K562 (cell line): ENCODE measurements around the gene MAGI1. TPM values are rescaled to one million over a fixed set of nuclear protein-coding genes. Genes with fewer than 3 reads are reported as not detected.

Experiments
- ATAC-seq: fragments of 200-7000 bp; cut with Tn5 transposase; 3 replicates; pipeline ENCODE4 v1.9.1; 2020; ENCODE audit warnings: moderate library complexity
- BruUV-seq: library from RNA; stranded (reverse); fragments of 400-500 nt; replicated peaks from 2 replicates; lab custom pipeline; 2021; lab: Mats Ljungman, UMichigan
- CTCF ChIA-PET: fragments of 300-600 bp; formaldehyde crosslinking; extraction: SDS; loops from one replicate; lab custom pipeline; 2021; ENCODE audit warnings: low intra/inter-chr PET ratio; lab: Yijun Ruan, JAX
- POLR2A ChIA-PET: fragments of 300-600, 350-650 bp; sonication (Branson Sonifier 250); formaldehyde crosslinking; extraction: SDS; loops from one replicate; lab custom pipeline; 2021; ENCODE audit warnings: antibody characterized with exemption, inconsistent platforms; lab: Yijun Ruan, JAX
- DNase-seq, 4 experiments: peaks; one replicate each; pipeline versions ENCODE4 v3.0.0 to v3.0.0-alpha.2; 2011 to 2018; ENCODE audit warnings: low spot score in 3 of 4, mixed read lengths in 3 of 4; ENCODE audit errors: extremely low read depth in 1 of 4
- FAIRE-seq: peaks from 2 replicates; lab custom pipeline; 2011; peaks lifted over from hg19 to GRCh38; lab: Jason Lieb, UNC
- H2AFZ ChIP-seq: 2 replicates; pipeline ENCODE4 v1.6.0; 2011; ENCODE audit warnings: low read depth, low read length, control low read depth, inconsistent platforms
- H3K27ac ChIP-seq: fragments of 200-600 bp; 3 replicates; pipeline ENCODE4 v1.8.0; 2011; ENCODE audit warnings: low read depth, mild to moderate bottlenecking, control low read depth, inconsistent platforms, low read length, moderate library complexity, mixed read lengths; ENCODE audit errors: extremely low read depth
- H3K27me3 ChIP-seq, 2 experiments: fragments of 300-600 bp in 1 of 2; 2 replicates in 1 of 2; 3 replicates in 1 of 2; pipeline versions ENCODE4 v1.6.0 to v1.8.0; 2011; ENCODE audit warnings: inconsistent platforms in 2 of 2, low read length in 2 of 2, mild to moderate bottlenecking in 1 of 2, mixed read lengths in 1 of 2, moderate library complexity in 1 of 2; ENCODE audit not compliant: control insufficient read depth in 2 of 2, insufficient read depth in 2 of 2
- H3K36me3 ChIP-seq: fragments of 300-600 bp; 3 replicates; pipeline ENCODE4 v1.8.0; 2011; ENCODE audit warnings: mild to moderate bottlenecking, low read length, inconsistent platforms; ENCODE audit not compliant: control insufficient read depth, insufficient read depth
- H3K4me1 ChIP-seq, 2 experiments: fragments of 200-600 bp in 1 of 2; replicated peaks in 1 of 2; 2 replicates in 1 of 2; 3 replicates in 1 of 2; pipeline versions ENCODE4 v1.5.1 to v1.8.0; 2011; ENCODE audit warnings: inconsistent platforms in 2 of 2, low read length in 2 of 2, mild to moderate bottlenecking in 1 of 2, mixed read lengths in 1 of 2, moderate library complexity in 1 of 2; ENCODE audit not compliant: control insufficient read depth in 2 of 2, insufficient read depth in 2 of 2
- H3K4me2 ChIP-seq: 2 replicates; pipeline ENCODE4 v1.6.1; 2011; ENCODE audit warnings: low read length, control low read depth, inconsistent platforms, mixed read lengths; ENCODE audit not compliant: insufficient read depth
- H3K4me3 ChIP-seq: fragments of 200-600 bp; sonication (generic), shearing (Covaris generic); 2 replicates; pipeline ENCODE4 v1.5.1; 2016; ENCODE audit warnings: control low read depth, inconsistent platforms
- H3K79me2 ChIP-seq: fragments of 200-600 bp; 3 replicates; pipeline ENCODE4 v1.8.0; 2011; ENCODE audit warnings: low read length, inconsistent platforms; ENCODE audit not compliant: control insufficient read depth, insufficient read depth
- H3K9ac ChIP-seq, 2 experiments: 2 replicates each; pipeline versions ENCODE4 v1.6.0 to v1.6.1; 2011; ENCODE audit warnings: low read depth in 2 of 2, low read length in 2 of 2, control low read depth in 1 of 2, inconsistent platforms in 1 of 2, mild to moderate bottlenecking in 1 of 2, mixed read lengths in 1 of 2; ENCODE audit not compliant: insufficient read depth in 1 of 2
- H3K9me1 ChIP-seq: one replicate; pipeline ENCODE4 v1.6.0; 2011; ENCODE audit warnings: inconsistent platforms, mild to moderate bottlenecking, low read length, moderate library complexity; ENCODE audit not compliant: control insufficient read depth, insufficient read depth
- H3K9me3 ChIP-seq: replicated peaks from 2 replicates; pipeline ENCODE4 v1.5.1; 2011; ENCODE audit warnings: low read depth, low read length, inconsistent platforms; ENCODE audit not compliant: control insufficient read depth, insufficient read depth
- H4K20me1 ChIP-seq: replicated peaks from 2 replicates; pipeline ENCODE4 v1.6.1; 2011; ENCODE audit warnings: low read length, inconsistent platforms, mixed read lengths; ENCODE audit not compliant: control insufficient read depth, insufficient read depth
- CHD2 ChIP-seq: IDR thresholded peaks from 2 replicates; pipeline ENCODE4 v1.6.1; 2011; ENCODE audit warnings: low read depth, low read length
- ELF2 ChIP-seq: fragments of 250-450 bp; sonication (Bioruptor Pico); IDR thresholded peaks from 2 replicates; pipeline ENCODE4 v1.5.0; 2021; ENCODE audit warnings: mild to moderate bottlenecking
- FOXK1 ChIP-seq: sonication (generic); formaldehyde crosslinking; IDR thresholded peaks from 2 replicates; pipeline ENCODE4 v1.8.0; 2022; ENCODE audit warnings: missing genetic modification reagents, mild to moderate bottlenecking, borderline replicate concordance
- HDAC8 ChIP-seq: fragments of 450-650 bp; IDR thresholded peaks from 2 replicates; pipeline ENCODE4 v1.6.1; 2016; ENCODE audit warnings: mild to moderate bottlenecking, missing genetic modification characterization, moderate library complexity, missing compliant biosample characterization
- SMARCE1 ChIP-seq: fragments of 450-650 bp; IDR thresholded peaks from 2 replicates; pipeline ENCODE4 v1.7.1; 2016; ENCODE audit warnings: mild to moderate bottlenecking
- SP1 ChIP-seq: sonication (generic); formaldehyde crosslinking; IDR thresholded peaks from 2 replicates; pipeline ENCODE4 v1.8.1; 2022; ENCODE audit warnings: mild to moderate bottlenecking, missing genetic modification reagents
- TAF15 ChIP-seq: fragments of 200-400 bp; formaldehyde crosslinking; IDR thresholded peaks from 2 replicates; pipeline ENCODE4 v1.6.1; 2017; ENCODE audit warnings: mild to moderate bottlenecking, low read depth, low read length, moderate library complexity
- ZNF324 ChIP-seq: fragments of 250-450 bp; sonication (Bioruptor Pico); IDR thresholded peaks from 2 replicates; pipeline ENCODE4 v1.4.0; 2020; ENCODE audit warnings: mild to moderate bottlenecking
- ZNF408 ChIP-seq: fragments of 250-450 bp; sonication (Bioruptor Pico); IDR thresholded peaks from 2 replicates; pipeline ENCODE4 v1.4.0; 2020; ENCODE audit warnings: low read depth, mild to moderate bottlenecking, moderate library complexity
- WGBS: fragments of 100-300 bp; shearing (Covaris generic); methylation state at CpG from one replicate; pipeline ENCODE4 v1.1.6; 2016; ENCODE audit warnings: low coverage, mixed read lengths; ENCODE audit not compliant: insufficient coverage; ENCODE audit errors: missing lambda C conversion rate; 5-methylcytosine and 5-hydroxymethylcytosine counted together
- in situ Hi-C: fragments of 300-500 bp; cut with MboI; formaldehyde crosslinking; loops from 4 replicates; pipeline ENCODE4 v1.15.0; 2018; ENCODE audit warnings: inconsistent platforms, mixed read lengths
- intact Hi-C: fragments of 100-400 bp; cut with micrococcal nuclease; formaldehyde crosslinking; loops from 2 replicates; pipeline ENCODE4 v1.14.2; 2022
- polyA plus RNA-seq, 8 experiments: library from polyadenylated mRNA; depleted of rRNA in 4 of 8; stranded (reverse) in 5 of 8; unstranded in 3 of 8; fragments of >200 nt; fragmentation: Nextera tagmentation in 2 of 8; fragmentation: Illumina TruSeq in 1 of 8; extraction: Ambion mirVana in 2 of 8; extraction: Trizol in 1 of 8; gene quantifications; 2 replicates each; pipeline versions ENCODE4 v1.2.1 to v1.2.3, GENCODE V29; 2011 to 2014; ENCODE audit warnings: inconsistent platforms in 1 of 8, missing spikeins in 1 of 8
- total RNA-seq, 7 experiments: library from RNA; depleted of rRNA in 6 of 7; stranded (reverse); fragments of >200 nt in 6 of 7; fragmentation: Illumina TruSeq in 2 of 7; extraction: Trizol in 2 of 7; gene quantifications; 2 replicates each; pipeline versions ENCODE4 v1.2.1 to v1.2.3, GENCODE V29; 2011 to 2021; ENCODE audit warnings: low replicate concordance in 1 of 7
- TF ChIP-seq, protein P1 (sequence below), 2 experiments: fragments of 450-650 bp; IDR thresholded peaks; 2 replicates each; pipeline ENCODE4 v1.6.1; 2016
- TF ChIP-seq, protein P2 (sequence below): fragments of 200-800 bp; sonication (Bioruptor generic); IDR thresholded peaks from 2 replicates; pipeline ENCODE4 v1.6.1; 2017; ENCODE audit warnings: missing genetic modification characterization, missing compliant biosample characterization

The MAGI1 gene
- total and polyA plus RNA-seq, 9 of the 15 experiments (the other 6 are each of a cell fraction or from before 2014, with no cell fraction given) = 7.8 to 59.4 (median 43.2) TPM

DNA sequence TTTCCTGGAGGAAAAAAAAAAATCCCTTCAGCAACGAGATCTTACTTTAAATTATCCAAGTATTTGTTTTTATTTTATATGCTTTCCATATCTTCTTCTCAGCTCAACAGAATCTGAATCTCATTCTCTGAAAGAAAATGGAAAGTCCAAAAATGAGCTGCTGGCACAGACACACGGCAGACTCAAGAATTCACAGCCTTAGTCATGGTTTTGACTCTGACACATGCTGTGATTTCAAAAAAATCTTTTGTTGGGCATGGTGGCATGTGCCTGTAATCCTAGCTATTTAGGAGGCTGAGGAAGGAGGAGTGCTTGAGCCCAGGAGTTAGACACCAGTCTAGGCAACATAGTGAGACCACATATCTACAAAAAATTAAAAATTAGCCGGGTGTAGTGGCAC, 565.0 kb downstream of the MAGI1 start:
- POLR2A ChIA-PET = no interaction called here
- no peaks in the 10 kb centered on the region for H3K9me1 ChIP-seq
- no peaks in the 10 kb centered on the region for H3K4me1 ChIP-seq
- in situ Hi-C loops = no loop called here
- H4K20me1 ChIP-seq = no peaks in the 10 kb centered on the region
- H3K36me3 ChIP-seq = peaks cover 32% of the 10 kb centered on the region; the same call in 2 of the 3 replicates
- ATAC-seq (no peak), FAIRE-seq (no peak), DNase-seq (no peak)
- no peaks in the 10 kb centered on the region for H3K79me2 ChIP-seq
- no peaks in the 10 kb centered on the region for H3K27me3 ChIP-seq
- WGBS = 65% methylated on average over 3 of the region's 3 CpGs
- no TSS peak for BruUV-seq
- H3K4me2 ChIP-seq = no peak overlapping the region
- CTCF ChIA-PET = no interaction called here
- TF ChIP-seq, protein P1, sequence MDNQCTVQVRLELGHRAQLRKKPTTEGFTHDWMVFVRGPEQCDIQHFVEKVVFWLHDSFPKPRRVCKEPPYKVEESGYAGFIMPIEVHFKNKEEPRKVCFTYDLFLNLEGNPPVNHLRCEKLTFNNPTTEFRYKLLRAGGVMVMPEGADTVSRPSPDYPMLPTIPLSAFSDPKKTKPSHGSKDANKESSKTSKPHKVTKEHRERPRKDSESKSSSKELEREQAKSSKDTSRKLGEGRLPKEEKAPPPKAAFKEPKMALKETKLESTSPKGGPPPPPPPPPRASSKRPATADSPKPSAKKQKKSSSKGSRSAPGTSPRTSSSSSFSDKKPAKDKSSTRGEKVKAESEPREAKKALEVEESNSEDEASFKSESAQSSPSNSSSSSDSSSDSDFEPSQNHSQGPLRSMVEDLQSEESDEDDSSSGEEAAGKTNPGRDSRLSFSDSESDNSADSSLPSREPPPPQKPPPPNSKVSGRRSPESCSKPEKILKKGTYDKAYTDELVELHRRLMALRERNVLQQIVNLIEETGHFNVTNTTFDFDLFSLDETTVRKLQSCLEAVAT (IDR thresholded peaks at IDR 0.05) = no peak
- no peak for TF ChIP-seq SMARCE1
- intact Hi-C loops = no loop called here
- no peak overlapping the region for H3K27ac ChIP-seq
- no peak overlapping the region for H3K9ac ChIP-seq
- no peak overlapping the region for H2AFZ ChIP-seq
- no peaks in the 10 kb centered on the region for H3K9me3 ChIP-seq
- no peak overlapping the region for H3K4me3 ChIP-seq

DNA sequence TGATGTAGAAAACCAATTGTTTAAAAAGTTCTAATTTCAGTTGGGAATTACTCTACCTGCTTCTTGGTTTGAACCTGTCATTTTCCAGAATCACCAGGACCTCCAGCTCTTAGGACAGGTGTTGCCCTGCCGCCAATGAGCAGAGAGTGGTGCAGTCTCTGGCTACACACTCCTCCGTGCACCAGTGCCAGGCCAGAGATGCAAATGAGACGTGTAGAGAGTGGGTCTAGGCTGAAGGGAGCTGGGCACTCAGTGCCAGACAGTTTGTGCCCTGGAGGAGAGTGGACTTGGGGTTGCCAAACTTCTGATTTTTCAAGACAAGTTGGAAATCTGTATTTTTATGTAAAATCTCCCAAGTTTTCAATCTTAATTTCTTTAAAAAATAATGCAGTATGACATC, 566.2 kb downstream of the MAGI1 start:
- Histone ChIP-seq H3K9me3 (no peaks in the 10 kb centered on the region), H3K9ac (no peak overlapping the region), H3K9me1 (no peaks in the 10 kb centered on the region), H3K4me1 (no peaks in the 10 kb centered on the region; a peak in 1 of 5 replicates), H3K79me2 (no peaks in the 10 kb centered on the region), H4K20me1 (no peaks in the 10 kb centered on the region), H3K4me3 (no peak overlapping the region), H3K27me3 (no peaks in the 10 kb centered on the region), H2AFZ (no peak overlapping the region), H3K36me3 (peaks cover 32% of the 10 kb centered on the region; the same call in 2 of the 3 replicates), H3K27ac (no peak overlapping the region), H3K4me2 (no peak overlapping the region)
- TF ChIP-seq FOXK1 (no peak), ELF2 (CRISPR knock-in tag) (no peak), SP1 (no peak), TAF15 (no peak), ZNF324 (CRISPR knock-in tag) (no peak), HDAC8 (tag) (no peak), CHD2 (no peak), ZNF408 (CRISPR knock-in tag) (no peak)
- TF ChIP-seq, protein P2, sequence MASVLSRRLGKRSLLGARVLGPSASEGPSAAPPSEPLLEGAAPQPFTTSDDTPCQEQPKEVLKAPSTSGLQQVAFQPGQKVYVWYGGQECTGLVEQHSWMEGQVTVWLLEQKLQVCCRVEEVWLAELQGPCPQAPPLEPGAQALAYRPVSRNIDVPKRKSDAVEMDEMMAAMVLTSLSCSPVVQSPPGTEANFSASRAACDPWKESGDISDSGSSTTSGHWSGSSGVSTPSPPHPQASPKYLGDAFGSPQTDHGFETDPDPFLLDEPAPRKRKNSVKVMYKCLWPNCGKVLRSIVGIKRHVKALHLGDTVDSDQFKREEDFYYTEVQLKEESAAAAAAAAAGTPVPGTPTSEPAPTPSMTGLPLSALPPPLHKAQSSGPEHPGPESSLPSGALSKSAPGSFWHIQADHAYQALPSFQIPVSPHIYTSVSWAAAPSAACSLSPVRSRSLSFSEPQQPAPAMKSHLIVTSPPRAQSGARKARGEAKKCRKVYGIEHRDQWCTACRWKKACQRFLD (CRISPR knock-in tag) = no peak
- WGBS = 81% methylated on average over 3 of the region's 3 CpGs
- no peak for ATAC-seq
- no peak for DNase-seq
- intact Hi-C loops = no loop called here
- POLR2A ChIA-PET = no interaction called here
- CTCF ChIA-PET = no interaction called here
- no TSS peak for BruUV-seq
- in situ Hi-C loops = no loop called here
- FAIRE-seq = no peak
